ENCODE results near the gene GMDS.

Gene GMDS

DNA sequence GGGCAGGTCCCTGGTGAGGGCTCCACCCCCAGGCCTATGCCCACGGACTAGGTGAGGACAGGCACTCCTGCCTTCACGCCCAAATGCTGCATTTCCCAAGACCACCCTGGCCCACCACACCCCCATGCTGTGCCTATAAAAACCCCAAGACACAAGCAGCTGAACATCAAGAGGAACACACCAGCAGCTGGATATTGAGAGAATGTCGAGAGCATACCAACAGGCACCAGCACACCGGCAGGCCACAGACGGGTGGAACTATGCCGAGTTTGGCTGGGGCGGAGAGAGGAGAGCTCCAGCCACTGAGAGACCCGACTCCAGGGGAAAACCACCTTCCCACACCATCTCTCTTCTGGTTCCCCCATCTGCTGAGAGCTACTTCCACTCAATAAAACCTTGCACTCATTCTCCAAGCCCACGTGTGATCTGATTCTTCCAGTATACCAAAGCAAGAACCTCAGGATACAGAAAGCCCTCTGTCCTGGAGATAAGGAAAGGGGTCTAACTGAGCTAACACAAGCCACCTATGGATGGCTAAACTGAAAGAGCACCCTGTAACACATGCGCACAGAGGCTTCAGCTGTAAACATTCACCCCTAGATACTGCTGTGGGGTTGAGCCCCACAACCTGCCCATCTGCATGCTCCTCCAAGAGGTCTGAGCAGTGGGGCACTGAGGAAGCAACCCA is 319.5 kb downstream of the GMDS start:
- TF ChIP-seq, protein P1, sequence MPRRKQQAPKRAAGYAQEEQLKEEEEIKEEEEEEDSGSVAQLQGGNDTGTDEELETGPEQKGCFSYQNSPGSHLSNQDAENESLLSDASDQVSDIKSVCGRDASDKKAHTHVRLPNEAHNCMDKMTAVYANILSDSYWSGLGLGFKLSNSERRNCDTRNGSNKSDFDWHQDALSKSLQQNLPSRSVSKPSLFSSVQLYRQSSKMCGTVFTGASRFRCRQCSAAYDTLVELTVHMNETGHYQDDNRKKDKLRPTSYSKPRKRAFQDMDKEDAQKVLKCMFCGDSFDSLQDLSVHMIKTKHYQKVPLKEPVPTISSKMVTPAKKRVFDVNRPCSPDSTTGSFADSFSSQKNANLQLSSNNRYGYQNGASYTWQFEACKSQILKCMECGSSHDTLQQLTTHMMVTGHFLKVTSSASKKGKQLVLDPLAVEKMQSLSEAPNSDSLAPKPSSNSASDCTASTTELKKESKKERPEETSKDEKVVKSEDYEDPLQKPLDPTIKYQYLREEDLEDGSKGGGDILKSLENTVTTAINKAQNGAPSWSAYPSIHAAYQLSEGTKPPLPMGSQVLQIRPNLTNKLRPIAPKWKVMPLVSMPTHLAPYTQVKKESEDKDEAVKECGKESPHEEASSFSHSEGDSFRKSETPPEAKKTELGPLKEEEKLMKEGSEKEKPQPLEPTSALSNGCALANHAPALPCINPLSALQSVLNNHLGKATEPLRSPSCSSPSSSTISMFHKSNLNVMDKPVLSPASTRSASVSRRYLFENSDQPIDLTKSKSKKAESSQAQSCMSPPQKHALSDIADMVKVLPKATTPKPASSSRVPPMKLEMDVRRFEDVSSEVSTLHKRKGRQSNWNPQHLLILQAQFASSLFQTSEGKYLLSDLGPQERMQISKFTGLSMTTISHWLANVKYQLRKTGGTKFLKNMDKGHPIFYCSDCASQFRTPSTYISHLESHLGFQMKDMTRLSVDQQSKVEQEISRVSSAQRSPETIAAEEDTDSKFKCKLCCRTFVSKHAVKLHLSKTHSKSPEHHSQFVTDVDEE (CRISPR knock-in tag; IDR thresholded peaks at IDR 0.05): no peak
- TF ChIP-seq ZFP30 (CRISPR knock-in tag; IDR thresholded peaks at IDR 0.05) (no peak), ZNF8 (CRISPR knock-in tag; IDR thresholded peaks at IDR 0.05) (no peak), TCF4 (CRISPR knock-in tag; IDR thresholded peaks at IDR 0.05; ENCODE audit: borderline replicate concordance) (no peak), ESRRG (CRISPR knock-in tag; IDR thresholded peaks at IDR 0.05) (no peak), TOX (CRISPR knock-in tag; IDR thresholded peaks at IDR 0.05; ENCODE audit: borderline replicate concordance) (no peak), ISL1 (CRISPR knock-in tag; IDR thresholded peaks at IDR 0.05) (no peak), RARB (CRISPR knock-in tag; IDR thresholded peaks at IDR 0.05) (no peak), PPARA (CRISPR knock-in tag; IDR thresholded peaks at IDR 0.05; ENCODE audit: borderline replicate concordance) (no peak), ZC3H10 (CRISPR knock-in tag; IDR thresholded peaks at IDR 0.05) (no peak), OSR1 (CRISPR knock-in tag; IDR thresholded peaks at IDR 0.05) (no peak), ZNF70 (CRISPR knock-in tag; IDR thresholded peaks at IDR 0.05) (no peak)
- TF ChIP-seq, protein P2, sequence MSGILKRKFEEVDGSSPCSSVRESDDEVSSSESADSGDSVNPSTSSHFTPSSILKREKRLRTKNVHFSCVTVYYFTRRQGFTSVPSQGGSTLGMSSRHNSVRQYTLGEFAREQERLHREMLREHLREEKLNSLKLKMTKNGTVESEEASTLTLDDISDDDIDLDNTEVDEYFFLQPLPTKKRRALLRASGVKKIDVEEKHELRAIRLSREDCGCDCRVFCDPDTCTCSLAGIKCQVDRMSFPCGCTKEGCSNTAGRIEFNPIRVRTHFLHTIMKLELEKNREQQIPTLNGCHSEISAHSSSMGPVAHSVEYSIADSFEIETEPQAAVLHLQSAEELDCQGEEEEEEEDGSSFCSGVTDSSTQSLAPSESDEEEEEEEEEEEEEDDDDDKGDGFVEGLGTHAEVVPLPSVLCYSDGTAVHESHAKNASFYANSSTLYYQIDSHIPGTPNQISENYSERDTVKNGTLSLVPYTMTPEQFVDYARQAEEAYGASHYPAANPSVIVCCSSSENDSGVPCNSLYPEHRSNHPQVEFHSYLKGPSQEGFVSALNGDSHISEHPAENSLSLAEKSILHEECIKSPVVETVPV (CRISPR knock-in tag; IDR thresholded peaks at IDR 0.05): no peak
- TF ChIP-seq, protein P3, sequence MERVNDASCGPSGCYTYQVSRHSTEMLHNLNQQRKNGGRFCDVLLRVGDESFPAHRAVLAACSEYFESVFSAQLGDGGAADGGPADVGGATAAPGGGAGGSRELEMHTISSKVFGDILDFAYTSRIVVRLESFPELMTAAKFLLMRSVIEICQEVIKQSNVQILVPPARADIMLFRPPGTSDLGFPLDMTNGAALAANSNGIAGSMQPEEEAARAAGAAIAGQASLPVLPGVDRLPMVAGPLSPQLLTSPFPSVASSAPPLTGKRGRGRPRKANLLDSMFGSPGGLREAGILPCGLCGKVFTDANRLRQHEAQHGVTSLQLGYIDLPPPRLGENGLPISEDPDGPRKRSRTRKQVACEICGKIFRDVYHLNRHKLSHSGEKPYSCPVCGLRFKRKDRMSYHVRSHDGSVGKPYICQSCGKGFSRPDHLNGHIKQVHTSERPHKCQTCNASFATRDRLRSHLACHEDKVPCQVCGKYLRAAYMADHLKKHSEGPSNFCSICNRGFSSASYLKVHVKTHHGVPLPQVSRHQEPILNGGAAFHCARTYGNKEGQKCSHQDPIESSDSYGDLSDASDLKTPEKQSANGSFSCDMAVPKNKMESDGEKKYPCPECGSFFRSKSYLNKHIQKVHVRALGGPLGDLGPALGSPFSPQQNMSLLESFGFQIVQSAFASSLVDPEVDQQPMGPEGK (CRISPR knock-in tag; IDR thresholded peaks at IDR 0.05; ENCODE audit: borderline replicate concordance): no peak
- ATAC-seq: no peak

DNA sequence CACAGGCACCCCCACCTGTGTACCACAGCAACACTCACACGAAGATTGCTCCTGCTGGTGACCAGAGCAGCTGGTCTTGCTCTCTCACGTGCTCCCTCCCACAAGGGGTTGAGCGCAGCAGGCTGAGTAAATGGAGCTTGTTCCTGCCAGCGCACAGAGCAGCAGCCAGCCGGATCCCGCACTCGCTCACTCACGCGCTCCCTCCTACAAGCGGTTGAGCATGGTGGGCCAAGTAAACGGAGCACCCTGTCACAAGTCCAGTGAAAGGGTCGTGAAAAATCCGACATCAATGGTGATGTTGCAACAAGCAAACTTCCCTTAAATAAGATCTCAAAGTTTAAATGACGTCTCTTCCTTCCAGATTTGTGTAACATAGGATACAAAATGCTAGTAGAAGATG is 322.0 kb downstream of the GMDS start:
- no peak for ATAC-seq
- TF ChIP-seq, protein P2 (CRISPR knock-in tag; IDR thresholded peaks at IDR 0.05): no peak
- TF ChIP-seq SNAI2 (CRISPR knock-in tag; IDR thresholded peaks at IDR 0.05) (no peak), ZFP3 (CRISPR knock-in tag; IDR thresholded peaks at IDR 0.05) (no peak)

DNA sequence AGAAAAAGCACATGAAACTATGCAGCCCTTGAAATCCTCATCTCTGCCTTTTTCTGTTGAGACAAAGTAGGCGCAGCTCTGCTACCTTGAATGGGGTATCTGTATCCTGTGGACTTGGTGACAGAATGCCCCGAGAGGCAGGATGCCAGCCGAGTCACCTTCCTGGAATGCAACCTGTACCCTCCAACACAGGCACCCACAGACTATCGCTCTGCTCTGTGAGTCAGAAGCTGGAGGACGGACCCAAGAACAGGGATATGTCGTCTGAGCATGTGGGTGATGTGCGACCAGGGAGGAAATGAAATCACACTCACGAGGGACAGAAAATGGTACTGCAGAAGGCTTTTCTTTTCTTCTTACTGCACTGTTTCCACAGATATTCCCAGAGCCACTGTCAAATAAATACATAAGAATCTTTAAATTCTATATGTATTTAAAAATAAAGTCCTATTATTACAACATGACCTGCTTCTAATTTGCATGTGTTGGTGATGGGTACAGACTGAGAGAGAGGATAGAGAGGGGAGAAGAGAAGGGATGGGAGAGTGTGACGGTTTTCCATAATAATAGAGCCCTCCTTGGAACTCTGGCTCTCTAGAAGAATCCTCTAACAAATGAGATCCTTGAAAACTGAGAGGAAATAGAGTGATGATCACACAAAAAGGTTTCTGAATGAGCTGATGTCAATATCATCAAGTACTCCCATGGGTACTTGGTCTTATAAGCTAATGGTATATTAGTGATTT is 327.6 kb downstream of the GMDS start:
- TF ChIP-seq CSDC2 (CRISPR knock-in tag; IDR thresholded peaks at IDR 0.05) (0 out of 2 replicates have a peak, but pooled peaks have one; percentile 12), ZNF8 (CRISPR knock-in tag; IDR thresholded peaks at IDR 0.05) (no peak), ZNF70 (CRISPR knock-in tag; IDR thresholded peaks at IDR 0.05) (no peak), ISL1 (CRISPR knock-in tag; IDR thresholded peaks at IDR 0.05) (peak; percentile 14; the same call in 1 of the 2 replicates)
- peak; percentile 86 for ATAC-seq

DNA sequence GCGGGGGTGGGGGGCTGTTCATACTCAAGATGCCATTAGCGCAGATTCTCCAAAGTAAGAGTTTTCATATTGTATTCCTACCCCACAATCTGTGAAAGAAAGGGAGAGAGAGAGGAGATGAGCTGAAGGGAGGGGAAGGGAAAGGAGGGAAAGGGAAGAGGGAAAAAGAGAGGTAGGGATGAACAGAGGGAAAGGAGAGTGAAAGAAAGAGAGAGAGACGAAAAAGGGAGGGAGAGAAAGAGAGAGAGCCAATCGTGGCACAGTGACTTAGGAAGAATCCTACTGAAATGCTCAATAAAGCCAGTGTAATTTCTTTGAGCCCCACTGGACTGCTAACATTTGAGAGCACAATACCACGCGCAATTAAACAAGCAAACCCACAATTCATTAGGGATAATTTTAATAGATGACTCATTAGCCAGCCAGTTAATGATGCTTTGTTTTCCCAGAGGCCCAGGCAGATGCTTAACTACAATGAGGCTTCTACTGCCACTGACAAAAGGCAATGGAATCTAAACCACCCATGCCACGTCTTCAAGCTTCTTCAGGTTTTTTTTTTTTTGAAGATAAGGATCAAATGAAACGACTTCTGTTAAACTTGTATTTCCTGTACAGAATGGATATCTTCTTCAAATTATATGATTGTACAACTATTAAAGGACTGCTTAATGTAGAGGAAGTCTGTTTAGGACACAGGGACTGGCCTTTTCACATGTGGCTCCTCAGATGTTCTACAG is 328.9 kb downstream of the GMDS start:
- peak; percentile 63 for ATAC-seq
- TF ChIP-seq BACH2 (CRISPR knock-in tag; IDR thresholded peaks at IDR 0.05; ENCODE audit: borderline replicate concordance): no peak
- TF ChIP-seq ZNF565 (CRISPR knock-in tag; conservative IDR thresholded peaks at IDR 0.05; ENCODE audit: low read depth): no peak
- TF ChIP-seq, protein P4, sequence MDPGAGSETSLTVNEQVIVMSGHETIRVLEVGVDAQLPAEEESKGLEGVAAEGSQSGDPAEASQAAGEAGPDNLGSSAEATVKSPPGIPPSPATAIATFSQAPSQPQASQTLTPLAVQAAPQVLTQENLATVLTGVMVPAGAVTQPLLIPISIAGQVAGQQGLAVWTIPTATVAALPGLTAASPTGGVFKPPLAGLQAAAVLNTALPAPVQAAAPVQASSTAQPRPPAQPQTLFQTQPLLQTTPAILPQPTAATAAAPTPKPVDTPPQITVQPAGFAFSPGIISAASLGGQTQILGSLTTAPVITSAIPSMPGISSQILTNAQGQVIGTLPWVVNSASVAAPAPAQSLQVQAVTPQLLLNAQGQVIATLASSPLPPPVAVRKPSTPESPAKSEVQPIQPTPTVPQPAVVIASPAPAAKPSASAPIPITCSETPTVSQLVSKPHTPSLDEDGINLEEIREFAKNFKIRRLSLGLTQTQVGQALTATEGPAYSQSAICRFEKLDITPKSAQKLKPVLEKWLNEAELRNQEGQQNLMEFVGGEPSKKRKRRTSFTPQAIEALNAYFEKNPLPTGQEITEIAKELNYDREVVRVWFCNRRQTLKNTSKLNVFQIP (CRISPR knock-in tag; IDR thresholded peaks at IDR 0.05; ENCODE audit: borderline replicate concordance, low read depth): no peak
- TF ChIP-seq ISL1 (CRISPR knock-in tag; IDR thresholded peaks at IDR 0.05): no peak
- no peak for TF ChIP-seq ARNTL (CRISPR knock-in tag; IDR thresholded peaks at IDR 0.05; ENCODE audit: borderline replicate concordance, low read depth)
- no peak for TF ChIP-seq ZFP3 (CRISPR knock-in tag; IDR thresholded peaks at IDR 0.05)
- TF ChIP-seq, protein P2 (CRISPR knock-in tag; IDR thresholded peaks at IDR 0.05): no peak
- TF ChIP-seq, protein P5, sequence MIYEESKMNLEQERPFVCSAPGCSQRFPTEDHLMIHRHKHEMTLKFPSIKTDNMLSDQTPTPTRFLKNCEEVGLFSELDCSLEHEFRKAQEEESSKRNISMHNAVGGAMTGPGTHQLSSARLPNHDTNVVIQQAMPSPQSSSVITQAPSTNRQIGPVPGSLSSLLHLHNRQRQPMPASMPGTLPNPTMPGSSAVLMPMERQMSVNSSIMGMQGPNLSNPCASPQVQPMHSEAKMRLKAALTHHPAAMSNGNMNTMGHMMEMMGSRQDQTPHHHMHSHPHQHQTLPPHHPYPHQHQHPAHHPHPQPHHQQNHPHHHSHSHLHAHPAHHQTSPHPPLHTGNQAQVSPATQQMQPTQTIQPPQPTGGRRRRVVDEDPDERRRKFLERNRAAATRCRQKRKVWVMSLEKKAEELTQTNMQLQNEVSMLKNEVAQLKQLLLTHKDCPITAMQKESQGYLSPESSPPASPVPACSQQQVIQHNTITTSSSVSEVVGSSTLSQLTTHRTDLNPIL (CRISPR knock-in tag; IDR thresholded peaks at IDR 0.05; ENCODE audit: low read depth): no peak

Data from SK-N-SH treated with all-trans-retinoic acid at 6 μM for 48 hours (cell line).